Pancreas (tissue), 10 donors: Measurements from ENCODE around the gene STARD4. TPM values are rescaled to one million over a fixed set of nuclear protein-coding genes. Genes with fewer than 3 reads are reported as not detected.

Source experiments
- ATAC-seq, 4 donors: fragments of 200-7000 bp; cut with Tn5 transposase; one replicate each; pipeline versions ENCODE4 v1.8.0 to v1.9.1; 2020; ENCODE audit warnings: mild to moderate bottlenecking in 4 of 4, moderate library complexity in 4 of 4
- DNase-seq, 6 donors: peaks; one replicate each; pipeline ENCODE4 v3.0.0-alpha.2; 2020
- FAIRE-seq: peaks from 2 replicates; lab custom pipeline; 2012; peaks lifted over from hg19 to GRCh38; lab: Jason Lieb, UNC
- H3K27ac ChIP-seq, 4 donors: fragments of 200-600 bp; sonication (generic); 1 replicate in 3 of 4; 2 replicates in 1 of 4; pipeline versions ENCODE4 v1.5.0 to v1.8.0; 2020
- H3K27me3 ChIP-seq, 4 donors: fragments of 200-600 bp; one replicate each; pipeline ENCODE4 v1.8.0; 2021
- H3K36me3 ChIP-seq, 3 donors: fragments of 200-600 bp; sonication (generic) in 1 of 3; one replicate each; pipeline versions ENCODE4 v1.5.0 to v1.8.0; 2020 to 2021
- H3K4me1 ChIP-seq, 3 donors: fragments of 200-600 bp; one replicate each; pipeline ENCODE4 v1.8.0; 2021
- H3K4me3 ChIP-seq, 4 donors: fragments of 200-600 bp; sonication (generic) in 2 of 4; one replicate each; pipeline versions ENCODE4 v1.5.0 to v1.8.0; 2020 to 2021
- H3K9me3 ChIP-seq, 4 donors: fragments of 200-600 bp; one replicate each; pipeline ENCODE4 v1.8.0; 2021
- CTCF ChIP-seq, 4 donors: fragments of 200-600 bp; sonication (generic) in 3 of 4; IDR thresholded peaks; one replicate each; pipeline versions ENCODE4 v1.5.0 to v1.8.0; 2021; ENCODE audit warnings: antibody characterized with exemption in 4 of 4
- WGBS, 2 donors: extraction: QIAGEN DNeasy Blood & Tissue Kit; methylation state at CpG; one replicate each; pipeline ENCODE4 v1.1.7; 2013; 5-methylcytosine and 5-hydroxymethylcytosine counted together
- intact Hi-C, 3 donors: fragments of 100-400 bp; cut with DNase I; formaldehyde crosslinking; loops; one replicate each; pipeline versions ENCODE4 v1.11.1 to v1.14.2; 2022
- polyA plus RNA-seq, 2 donors: library from polyadenylated mRNA; stranded (reverse); fragments of 200-250 nt; gene quantifications; one replicate each; pipeline ENCODE4 v1.2.3, GENCODE V29; 2013
- total RNA-seq, 6 donors: library from RNA; stranded (reverse); fragmentation: NEBNext Ultra II Directional in 4 of 6; extraction: Animal tissue kit (Norgen Biotek cat#: 25700) in 4 of 6; gene quantifications; one replicate each; pipeline versions ENCODE4 v1.2.1 to v1.2.4, GENCODE V29; 2021 to 2023
- donor health status: healthy with polysubstance abuse.
- donor health status: DM: no; HTN: no; CAD: no; lungs with moderate emphysema.
- donor health status: DM: no; HTN: no; CAD: no.
- donor health status: control.
- donor health status: control.
- donor health status: Bipolar disorder and iron deficiency.
- donor health status: DM: yes; HTN: yes; CAD: no.
- donor health status: DM: no; HTN: no; CAD: no.
- donor health status: DM: no; HTN: no; CAD: no.
- donor health status: DM: yes; HTN: yes; CAD: no.

The STARD4 gene
- total and polyA plus RNA-seq, 8 donors, result 1.4 to 7.1 (median 3.3) TPM

GRCh38 chr5:111453295-111453694, 59.0 kb downstream of the STARD4 start:
- FAIRE-seq (no peak), DNase-seq (no peak), ATAC-seq (no peak)
- no peak for TF ChIP-seq CTCF (IDR thresholded peaks at IDR 0.05)
- intact Hi-C loops, result no loop called here
- Histone ChIP-seq H3K4me1 (peaks cover 0 to 9% (median 0%) of the 10 kb centered on the region in 3 donors), H3K27me3 (no peaks in the 10 kb centered on the region), H3K36me3 (no peaks in the 10 kb centered on the region), H3K27ac (no peak overlapping the region), H3K4me3 (no peak overlapping the region), H3K9me3 (no peaks in the 10 kb centered on the region)
- WGBS, 2 donors, result 93 to 96% methylated on average over 1 of the region's 1 CpG

- H3K9me3 ChIP-seq, result no peaks in the 10 kb centered on the region
- H3K27ac ChIP-seq, result no peak overlapping the region
- DNase-seq (no peak), ATAC-seq (no peak), FAIRE-seq (no peak)
- H3K27me3 ChIP-seq, result no peaks in the 10 kb centered on the region
- H3K4me1 ChIP-seq, result no peaks in the 10 kb centered on the region
- no peak for TF ChIP-seq CTCF (IDR thresholded peaks at IDR 0.05)
- H3K36me3 ChIP-seq, result no peaks in the 10 kb centered on the region
- intact Hi-C loops, result no loop called here
- WGBS, 2 donors, result 4 to 12% methylated on average over 2 of the region's 2 CpGs
- no peak overlapping the region for H3K4me3 ChIP-seq
Measured at GRCh38 chr5:111447822-111448221, 64.5 kb downstream of the STARD4 start.

GRCh38 chr5:111447099-111447498, 65.2 kb downstream of the STARD4 start:
- no peak for TF ChIP-seq CTCF (IDR thresholded peaks at IDR 0.05)
- Histone ChIP-seq H3K4me1 (no peaks in the 10 kb centered on the region), H3K27ac (no peak overlapping the region), H3K4me3 (no peak overlapping the region), H3K9me3 (no peaks in the 10 kb centered on the region), H3K27me3 (no peaks in the 10 kb centered on the region), H3K36me3 (no peaks in the 10 kb centered on the region)
- DNase-seq (no peak), ATAC-seq (no peak), FAIRE-seq (no peak)
- intact Hi-C loops, result no loop called here
- 75 to 81% methylated on average over 1 of the region's 1 CpG for WGBS, 2 donors

Other genes with a start within 250 kb of the STARD4 start
- gene NREP, start 244.7 kb upstream of the STARD4 start, total RNA-seq, result 10 to 100 TPM in 1 of 6 donors, 1 to 10 TPM in 5; 2.3 to 19.1 (median 5.0) TPM
- gene NREP, start 244.7 kb upstream of the STARD4 start, polyA plus RNA-seq, result 10 to 100 TPM in 1 of 2 donors, 1 to 10 TPM in 1; 3.7 to 10.7 TPM